Psoas muscle (tissue), 8 donors: ENCODE results near the gene GGPS1. TPM values are rescaled to one million over a fixed set of nuclear protein-coding genes. Genes with fewer than 3 reads are reported as not detected.

Experiments used
- ATAC-seq, 4 donors: fragments of 200-7000 bp; cut with Tn5 transposase; one replicate each; pipeline ENCODE4 v1.9.1; 2020; ENCODE audit warnings: moderate library complexity in 3 of 4, mild to moderate bottlenecking in 2 of 4
- DNase-seq, 2 donors: peaks; one replicate each; pipeline ENCODE4 v3.0.0-alpha.2; 2020
- H3K27ac ChIP-seq: fragments of 200-600 bp; one replicate; pipeline ENCODE4 v1.8.0; 2022
- H3K27me3 ChIP-seq, 3 donors: fragments of 200-600 bp in 1 of 3; one replicate each; pipeline versions ENCODE4 v1.6.1 to v1.8.0; 2013 to 2022; ENCODE audit warnings: low read length in 2 of 3, mild to moderate bottlenecking in 2 of 3, moderate library complexity in 1 of 3; ENCODE audit not compliant: insufficient read depth in 3 of 3
- H3K36me3 ChIP-seq, 2 donors: fragments of 200-600 bp in 1 of 2; one replicate each; pipeline versions ENCODE4 v1.6.1 to v1.8.0; 2013 to 2022; ENCODE audit warnings: low read depth in 1 of 2, mild to moderate bottlenecking in 1 of 2, moderate library complexity in 1 of 2; ENCODE audit not compliant: insufficient read depth in 1 of 2
- H3K4me1 ChIP-seq: fragments of 200-600 bp; one replicate; pipeline ENCODE4 v1.8.0; 2022
- H3K4me3 ChIP-seq: fragments of 200-600 bp; one replicate; pipeline ENCODE4 v1.8.0; 2022; ENCODE audit warnings: mild to moderate bottlenecking
- H3K9me3 ChIP-seq: fragments of 200-600 bp; one replicate; pipeline ENCODE4 v1.8.0; 2022
- CTCF ChIP-seq: fragments of 200-600 bp; IDR thresholded peaks from one replicate; pipeline ENCODE4 v1.8.0; 2022; ENCODE audit warnings: antibody characterized with exemption
- WGBS, 3 donors: extraction: QIAGEN DNeasy Blood & Tissue Kit; methylation state at CpG; one replicate each; pipeline versions ENCODE4 v1.1.6 to v1.1.7; 2013; 5-methylcytosine and 5-hydroxymethylcytosine counted together
- intact Hi-C, 2 donors: fragments of 100-400 bp; cut with DNase I; formaldehyde crosslinking; loops; one replicate each; pipeline versions ENCODE4 v1.11.0 to v1.14.2; 2022
- polyA plus RNA-seq, 3 donors: library from polyadenylated mRNA; stranded (reverse); fragments of 200-250 nt; gene quantifications; one replicate each; pipeline ENCODE4 v1.2.3, GENCODE V29; 2013
- total RNA-seq, 4 donors: library from RNA; stranded (reverse); fragmentation: NEBNext Ultra II Directional in 2 of 4; extraction: Animal tissue kit (Norgen Biotek cat#: 25700) in 2 of 4; gene quantifications; one replicate each; pipeline versions ENCODE4 v1.2.1 to v1.2.4, GENCODE V29; 2021 to 2023
- donor health status: healthy with polysubstance abuse.
- donor health status: DM: no; HTN: no; CAD: no; lungs with moderate emphysema.
- donor health status: Bipolar disorder and iron deficiency.
- donor health status: healthy.
- donor health status: DM: yes; HTN: yes; CAD: no.
- donor health status: DM: no; HTN: no; CAD: no.
- donor health status: DM: no; HTN: no; CAD: no.
- donor health status: DM: yes; HTN: yes; CAD: no.

The GGPS1 gene
- total and polyA plus RNA-seq, 7 donors: 17.9 to 49.5 (median 32.4) TPM

GRCh38 chr1:235331401-235331800 is 3.0 kb downstream of the GGPS1 start:
- Histone ChIP-seq H3K27me3 (no peaks in the 10 kb centered on the region), H3K4me3 (no peak overlapping the region), H3K4me1 (peaks cover 33% of the 10 kb centered on the region), H3K9me3 (no peaks in the 10 kb centered on the region), H3K36me3 (peaks cover 0 to 14% of the 10 kb centered on the region in 2 donors), H3K27ac (no peak overlapping the region)
- no peak for TF ChIP-seq CTCF
- intact Hi-C loops: loop anchor here in 1 of 2 donors (5.0 kb wide), 1 partner anchor 36 kb away; the partner anchor contains the start of gene TBCE
- DNase-seq (no peak), ATAC-seq (no peak)
- 58 to 67% (median 62%) methylated on average over 3 of the region's 3 CpGs for WGBS, 3 donors

- ATAC-seq: no peak
Observed at GRCh38 chr1:235336903-235337302, 8.5 kb downstream of the GGPS1 start.

GRCh38 chr1:235339746-235340145 is 11.4 kb downstream of the GGPS1 start:
- Histone ChIP-seq H3K27me3 (no peaks in the 10 kb centered on the region), H3K36me3 (peaks cover 4 to 87% of the 10 kb centered on the region in 2 donors), H3K4me1 (no peaks in the 10 kb centered on the region), H3K4me3 (no peak overlapping the region), H3K9me3 (no peaks in the 10 kb centered on the region), H3K27ac (no peak overlapping the region)
- TF ChIP-seq CTCF: no peak
- WGBS, 3 donors: 81 to 83% (median 82%) methylated on average over 8 of the region's 8 CpGs
- intact Hi-C loops: no loop called here
- DNase-seq (no peak), ATAC-seq (no peak)

More at GRCh38 chr1:235336903-235337302, 8.5 kb downstream of the GGPS1 start:
- Histone ChIP-seq H3K9me3 (no peaks in the 10 kb centered on the region), H3K27ac (no peak overlapping the region), H3K27me3 (no peaks in the 10 kb centered on the region), H3K4me1 (peaks cover 7% of the 10 kb centered on the region), H3K4me3 (no peak overlapping the region), H3K36me3 (peaks cover 4 to 62% of the 10 kb centered on the region in 2 donors)
- no peak for DNase-seq
- intact Hi-C loops: no loop called here
- 82 to 89% (median 83%) methylated on average over 4 of the region's 4 CpGs for WGBS, 3 donors
- TF ChIP-seq CTCF: no peak

GRCh38 chr1:235341334-235341733 is 13.0 kb downstream of the GGPS1 start:
- no peak for DNase-seq
- H3K36me3 ChIP-seq: peaks cover 4 to 88% of the 10 kb centered on the region in 2 donors
- no peak for TF ChIP-seq CTCF
- H3K27me3 ChIP-seq: no peaks in the 10 kb centered on the region
- intact Hi-C loops: no loop called here
- 32 to 63% (median 41%) methylated on average over 1 of the region's 1 CpG for WGBS, 3 donors
- no peaks in the 10 kb centered on the region for H3K9me3 ChIP-seq
- ATAC-seq: no peak
- no peaks in the 10 kb centered on the region for H3K4me1 ChIP-seq
- H3K27ac ChIP-seq: no peak overlapping the region
- no peak overlapping the region for H3K4me3 ChIP-seq

GRCh38 chr1:235342039-235342438 is 13.7 kb downstream of the GGPS1 start:
- WGBS, 3 donors: 45 to 53% (median 52%) methylated on average over 6 of the region's 6 CpGs
- Histone ChIP-seq H3K27me3 (no peaks in the 10 kb centered on the region), H3K4me1 (no peaks in the 10 kb centered on the region), H3K36me3 (peaks cover 4 to 86% of the 10 kb centered on the region in 2 donors), H3K4me3 (no peak overlapping the region), H3K9me3 (no peaks in the 10 kb centered on the region), H3K27ac (no peak overlapping the region)
- intact Hi-C loops: no loop called here
- DNase-seq: no peak
- no peak for ATAC-seq
- no peak for TF ChIP-seq CTCF
